ENCODE measurements around the gene MYLK.

MYLK gene

GRCh38 chr3:123780656-123781055 is 103.5 kb downstream of the MYLK start:
- Histone ChIP-seq H3K9me2 (ENCODE audit: low read depth, low read length) (no peaks in the 10 kb centered on the region), H3K4me2 (ENCODE audit: low read length) (no peak overlapping the region), H3K36me3 (ENCODE audit: insufficient read depth, low read length) (no peaks in the 10 kb centered on the region), H3K9ac (ENCODE audit: low read length) (no peak overlapping the region), H3K27ac (ENCODE audit: low read depth, low read length, poor library complexity, severe bottlenecking) (no peak overlapping the region), H3K27me3 (ENCODE audit: insufficient read depth, low read length) (no peaks in the 10 kb centered on the region), H3F3A (ENCODE audit: insufficient read depth, low read length) (no peaks in the 10 kb centered on the region), H4K20me1 (ENCODE audit: insufficient read depth, low read length) (no peaks in the 10 kb centered on the region), H3K4me1 (ENCODE audit: insufficient read depth, low read length, severe bottlenecking) (no peaks in the 10 kb centered on the region), H3K9me3 (ENCODE audit: low read length) (no peaks in the 10 kb centered on the region), H3K79me2 (ENCODE audit: insufficient read depth, low read length) (no peaks in the 10 kb centered on the region), H2AFZ (ENCODE audit: low read length) (no peak overlapping the region), H3K4me3 (ENCODE audit: low read depth, low read length, poor library complexity, severe bottlenecking) (no peak overlapping the region)
- TF ChIP-seq EZH2 (IDR thresholded peaks at IDR 0.05; ENCODE audit: borderline replicate concordance, low read length) = no peak
- no peak for TF ChIP-seq CTCF (IDR thresholded peaks at IDR 0.05; ENCODE audit: low read length)

GRCh38 chr3:123779655-123780231 is 104.4 kb downstream of the MYLK start:
- TF ChIP-seq EZH2 (IDR thresholded peaks at IDR 0.05; ENCODE audit: borderline replicate concordance, low read length) = no peak
- no peak for TF ChIP-seq CTCF (IDR thresholded peaks at IDR 0.05; ENCODE audit: low read length)
- no peaks in the 10 kb centered on the region for H3K4me1 ChIP-seq (ENCODE audit: insufficient read depth, low read length, severe bottlenecking)
- no peak overlapping the region for H3K27ac ChIP-seq (ENCODE audit: low read depth, low read length, poor library complexity, severe bottlenecking)

GRCh38 chr3:123778991-123779622 is 105.0 kb downstream of the MYLK start:
- Histone ChIP-seq H3K27ac (ENCODE audit: low read depth, low read length, poor library complexity, severe bottlenecking) (no peak overlapping the region), H3K9ac (ENCODE audit: low read length) (no peak overlapping the region), H3F3A (ENCODE audit: insufficient read depth, low read length) (no peaks in the 10 kb centered on the region), H3K4me3 (ENCODE audit: low read depth, low read length, poor library complexity, severe bottlenecking) (no peak overlapping the region), H3K4me2 (ENCODE audit: low read length) (no peak overlapping the region), H3K9me3 (ENCODE audit: low read length) (no peaks in the 10 kb centered on the region), H3K4me1 (ENCODE audit: insufficient read depth, low read length, severe bottlenecking) (no peaks in the 10 kb centered on the region), H4K20me1 (ENCODE audit: insufficient read depth, low read length) (no peaks in the 10 kb centered on the region), H3K27me3 (ENCODE audit: insufficient read depth, low read length) (no peaks in the 10 kb centered on the region), H3K9me2 (ENCODE audit: low read depth, low read length) (no peaks in the 10 kb centered on the region), H2AFZ (ENCODE audit: low read length) (no peak overlapping the region), H3K36me3 (ENCODE audit: insufficient read depth, low read length) (no peaks in the 10 kb centered on the region), H3K79me2 (ENCODE audit: insufficient read depth, low read length) (no peaks in the 10 kb centered on the region)
- TF ChIP-seq EZH2 (IDR thresholded peaks at IDR 0.05; ENCODE audit: borderline replicate concordance, low read length) (no peak), CTCF (IDR thresholded peaks at IDR 0.05; ENCODE audit: low read length) (no peak)

More at GRCh38 chr3:123779655-123780231, 104.4 kb downstream of the MYLK start:
- H3K27me3 ChIP-seq (ENCODE audit: insufficient read depth, low read length) = no peaks in the 10 kb centered on the region
- no peak overlapping the region for H3K9ac ChIP-seq (ENCODE audit: low read length)
- H2AFZ ChIP-seq (ENCODE audit: low read length) = no peak overlapping the region
- no peaks in the 10 kb centered on the region for H4K20me1 ChIP-seq (ENCODE audit: insufficient read depth, low read length)
- no peaks in the 10 kb centered on the region for H3K9me3 ChIP-seq (ENCODE audit: low read length)
- no peak overlapping the region for H3K4me2 ChIP-seq (ENCODE audit: low read length)
- H3K79me2 ChIP-seq (ENCODE audit: insufficient read depth, low read length) = no peaks in the 10 kb centered on the region
- H3K4me3 ChIP-seq (ENCODE audit: low read depth, low read length, poor library complexity, severe bottlenecking) = no peak overlapping the region
- no peaks in the 10 kb centered on the region for H3K36me3 ChIP-seq (ENCODE audit: insufficient read depth, low read length)
- H3F3A ChIP-seq (ENCODE audit: insufficient read depth, low read length) = no peaks in the 10 kb centered on the region
- H3K9me2 ChIP-seq (ENCODE audit: low read depth, low read length) = no peaks in the 10 kb centered on the region

Measured in OCI-LY1 (cell line).